DND-41 (cell line): ENCODE measurements around the gene ZFYVE16.
"Not testable (repeated sequence)": the region's sequence is repeated elsewhere in the genome, so short reads cannot be mapped to it uniquely, and the experiment has no call there.

ENCODE experiments used
- ATAC-seq: fragments of 200-7000 bp; cut with Tn5 transposase; 3 replicates; pipeline ENCODE4 v1.9.1; 2021; ENCODE audit warnings: low read depth; ENCODE audit not compliant: insufficient read depth
- DNase-seq: peaks from one replicate; pipeline ENCODE4 v3.0.0-alpha.2; 2020
- H2AFZ ChIP-seq: 2 replicates; pipeline ENCODE4 v1.6.0; 2012; ENCODE audit warnings: low read depth, low read length
- H3K27ac ChIP-seq: 2 replicates; pipeline ENCODE4 v1.5.1; 2012; ENCODE audit warnings: low read length, inconsistent platforms
- H3K27me3 ChIP-seq: fragments of 200-600 bp; sonication (generic); 2 replicates; pipeline ENCODE4 v1.6.0; 2012; ENCODE audit warnings: low read length, mild to moderate bottlenecking, inconsistent platforms; ENCODE audit not compliant: insufficient read depth, poor library complexity
- H3K36me3 ChIP-seq: 2 replicates; pipeline ENCODE4 v1.5.1; 2012; ENCODE audit warnings: low read length, inconsistent platforms; ENCODE audit not compliant: insufficient read depth
- H3K4me1 ChIP-seq: 2 replicates; pipeline ENCODE4 v1.5.1; 2012; ENCODE audit warnings: mild to moderate bottlenecking, low read length; ENCODE audit not compliant: insufficient read depth
- H3K4me2 ChIP-seq: 2 replicates; pipeline ENCODE4 v1.6.0; 2012; ENCODE audit warnings: mild to moderate bottlenecking, moderate library complexity, low read length, inconsistent platforms; ENCODE audit not compliant: insufficient read depth
- H3K4me3 ChIP-seq, 2 experiments: fragments of 200-600 bp in 1 of 2; shearing (Covaris generic) in 1 of 2; 2 replicates each; pipeline ENCODE4 v1.5.1; 2012 to 2016; ENCODE audit warnings: inconsistent platforms in 2 of 2, low read length in 2 of 2, mild to moderate bottlenecking in 2 of 2, low read depth in 1 of 2, moderate library complexity in 1 of 2
- H3K79me2 ChIP-seq: 2 replicates; pipeline ENCODE4 v1.6.0; 2012; ENCODE audit warnings: low read length, inconsistent platforms; ENCODE audit not compliant: insufficient read depth
- H3K9ac ChIP-seq: 2 replicates; pipeline ENCODE4 v1.6.0; 2012; ENCODE audit warnings: low read depth, mild to moderate bottlenecking, inconsistent platforms, low read length, moderate library complexity
- H3K9me3 ChIP-seq: 2 replicates; pipeline ENCODE4 v1.5.1; 2012; ENCODE audit warnings: low read length, moderate library complexity, mild to moderate bottlenecking, inconsistent platforms; ENCODE audit not compliant: insufficient read depth, severe bottlenecking
- H4K20me1 ChIP-seq: 2 replicates; pipeline ENCODE4 v1.6.0; 2012; ENCODE audit warnings: low read length; ENCODE audit not compliant: insufficient read depth
- CTCF ChIP-seq: IDR thresholded peaks from 2 replicates; pipeline ENCODE4 v1.5.1; 2012; ENCODE audit warnings: borderline replicate concordance, low read length, moderate library complexity, mild to moderate bottlenecking; ENCODE audit not compliant: poor library complexity, severe bottlenecking; ENCODE audit errors: extremely low read depth
- EZH2 ChIP-seq: IDR thresholded peaks from 3 replicates; pipeline ENCODE4 v1.6.1; 2012; ENCODE audit warnings: borderline replicate concordance, low read depth, mild to moderate bottlenecking, moderate library complexity, low read length, inconsistent platforms; ENCODE audit not compliant: severe bottlenecking

Gene ZFYVE16

GRCh38 chr5:80466669-80467485 lies 59.0 kb downstream of the ZFYVE16 start:
- Histone ChIP-seq H3K27me3 (no peaks in the 10 kb centered on the region), H2AFZ (no peak overlapping the region), H3K4me3 (no peak overlapping the region), H4K20me1 (no peaks in the 10 kb centered on the region), H3K4me2 (no peak overlapping the region), H3K9me3 (peaks cover 42% of the 10 kb centered on the region), H3K9ac (no peak overlapping the region), H3K36me3 (peaks cover 63% of the 10 kb centered on the region), H3K4me1 (no peaks in the 10 kb centered on the region), H3K27ac (no peak overlapping the region), H3K79me2 (no peaks in the 10 kb centered on the region)
- ATAC-seq: no peak
- no peak for TF ChIP-seq EZH2
- no peak for TF ChIP-seq CTCF
- DNase-seq: no peak

- no peak for ATAC-seq
- no peak overlapping the region for H3K27ac ChIP-seq
- H3K4me1 ChIP-seq: no peaks in the 10 kb centered on the region
- TF ChIP-seq CTCF: no peak
- TF ChIP-seq EZH2: no peak
- DNase-seq: no peak
- H3K36me3 ChIP-seq: peaks cover 60% of the 10 kb centered on the region
- no peak overlapping the region for H3K4me2 ChIP-seq
- H3K79me2 ChIP-seq: no peaks in the 10 kb centered on the region
- H3K9me3 ChIP-seq: peaks cover 33% of the 10 kb centered on the region
- no peak overlapping the region for H3K4me3 ChIP-seq
- no peak overlapping the region for H3K9ac ChIP-seq
- no peaks in the 10 kb centered on the region for H4K20me1 ChIP-seq
- no peak overlapping the region for H2AFZ ChIP-seq
- no peaks in the 10 kb centered on the region for H3K27me3 ChIP-seq
Measured at GRCh38 chr5:80468131-80468530, 60.3 kb downstream of the ZFYVE16 start.

DNA sequence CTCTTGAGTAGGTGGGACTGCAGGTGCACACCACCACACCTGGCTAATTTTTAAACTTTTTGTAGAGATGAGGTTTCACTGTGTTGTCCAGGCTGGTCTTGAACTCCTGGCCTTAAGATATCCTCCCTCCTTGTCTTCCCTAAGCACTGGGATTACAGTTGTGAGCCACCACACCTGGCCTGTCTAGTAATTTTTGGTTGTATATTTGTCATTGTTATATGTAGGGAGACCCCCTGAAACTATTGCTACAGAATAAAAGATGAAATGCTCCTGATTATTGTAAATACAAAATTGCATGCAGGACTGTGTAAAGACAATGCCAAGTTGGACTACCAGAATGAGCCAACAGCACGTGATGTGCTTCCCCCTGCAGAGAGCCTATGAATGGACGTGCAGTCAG lies 62.8 kb downstream of the ZFYVE16 start:
- H4K20me1 ChIP-seq, H3K27me3 ChIP-seq, H3K9ac ChIP-seq, H3K4me1 ChIP-seq, DNase-seq, H3K4me3 ChIP-seq, ATAC-seq, H3K4me2 ChIP-seq, H2AFZ ChIP-seq, H3K79me2 ChIP-seq, H3K27ac ChIP-seq: not testable (repeated sequence)
- peaks cover 19% of the 10 kb centered on the region for H3K9me3 ChIP-seq
- peaks cover 67% of the 10 kb centered on the region for H3K36me3 ChIP-seq

DNA sequence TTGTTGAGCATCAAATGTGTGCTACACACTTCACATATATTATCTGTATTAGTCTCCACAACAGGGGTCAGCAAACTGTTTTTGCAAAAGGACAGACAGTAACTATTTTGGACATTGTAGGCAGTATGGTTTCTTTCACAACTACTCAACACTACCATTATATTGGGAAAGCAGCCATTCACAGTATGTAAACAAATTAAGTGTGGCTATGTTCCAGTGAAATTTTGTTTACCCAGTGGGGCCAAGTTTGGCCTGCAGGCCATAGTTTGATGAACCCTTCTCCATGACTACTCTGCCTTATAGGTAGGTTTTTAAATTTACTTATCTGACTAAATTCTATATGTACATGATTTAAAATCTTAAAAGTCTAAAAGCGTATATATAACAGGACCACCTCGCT lies 67.1 kb downstream of the ZFYVE16 start:
- Histone ChIP-seq H4K20me1 (no peaks in the 10 kb centered on the region), H3K9ac (no peak overlapping the region), H3K4me3 (no peak overlapping the region), H2AFZ (no peak overlapping the region), H3K79me2 (no peaks in the 10 kb centered on the region), H3K36me3 (peaks cover 63% of the 10 kb centered on the region), H3K27me3 (no peaks in the 10 kb centered on the region), H3K9me3 (peaks cover 11% of the 10 kb centered on the region), H3K27ac (no peak overlapping the region), H3K4me1 (no peaks in the 10 kb centered on the region), H3K4me2 (no peak overlapping the region)
- DNase-seq (no peak), ATAC-seq (no peak)
- TF ChIP-seq CTCF (no peak), EZH2 (no peak)
